ENCODE results near the gene TPCN2.
A peak's percentile ranks its signal among the peaks of the same experiment; 100 is the strongest.

The TPCN2 gene

DNA sequence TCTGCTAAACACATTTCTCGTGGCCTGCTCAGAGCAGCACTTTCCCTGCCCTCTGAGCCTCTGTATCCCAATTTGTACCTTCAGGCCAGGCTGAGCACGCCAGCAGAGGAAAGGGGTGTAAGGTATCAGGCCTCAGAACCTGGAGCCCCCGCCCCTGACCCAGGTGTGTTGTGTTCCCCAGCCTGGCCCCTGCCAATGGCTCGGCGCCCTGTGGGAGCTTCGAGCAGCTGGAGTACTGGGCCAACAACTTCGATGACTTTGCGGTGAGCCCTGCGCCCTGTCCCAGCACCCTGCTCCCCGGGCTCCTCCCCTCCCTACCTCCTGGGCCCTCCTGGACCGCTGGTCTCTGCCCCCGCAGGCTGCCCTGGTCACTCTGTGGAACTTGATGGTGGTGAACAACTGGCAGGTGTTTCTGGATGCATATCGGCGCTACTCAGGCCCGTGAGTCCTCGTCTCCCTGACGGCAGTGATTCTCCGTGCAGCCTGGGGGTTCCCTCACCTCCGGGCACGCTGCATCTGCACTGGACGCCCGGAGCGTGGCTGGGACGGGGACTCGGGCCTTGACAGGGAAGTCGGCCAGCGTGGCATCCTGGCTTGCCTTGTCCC is 36.9 kb downstream of the TPCN2 start:
- Histone ChIP-seq H3K9me3 (ENCODE audit: control insufficient read depth, low read length) (no peaks in the 10 kb centered on the region), H3K27me3 (replicated peaks; ENCODE audit: control insufficient read depth, insufficient read depth, low read length, poor library complexity, severe bottlenecking) (no peaks in the 10 kb centered on the region), H3K36me3 (ENCODE audit: control insufficient read depth, insufficient read depth, low read length) (peaks cover 8% of the 10 kb centered on the region), H3K27ac (ENCODE audit: insufficient read depth, low read length, poor library complexity, severe bottlenecking) (no peak overlapping the region), H3K4me1 (ENCODE audit: control insufficient read depth, insufficient read depth, low read length, poor library complexity, severe bottlenecking) (peaks cover 5% of the 10 kb centered on the region), H3K4me3 (ENCODE audit: insufficient read depth, low read depth, low read length, poor library complexity, severe bottlenecking) (no peak overlapping the region)
- DNase-seq, result no peak

DNA sequence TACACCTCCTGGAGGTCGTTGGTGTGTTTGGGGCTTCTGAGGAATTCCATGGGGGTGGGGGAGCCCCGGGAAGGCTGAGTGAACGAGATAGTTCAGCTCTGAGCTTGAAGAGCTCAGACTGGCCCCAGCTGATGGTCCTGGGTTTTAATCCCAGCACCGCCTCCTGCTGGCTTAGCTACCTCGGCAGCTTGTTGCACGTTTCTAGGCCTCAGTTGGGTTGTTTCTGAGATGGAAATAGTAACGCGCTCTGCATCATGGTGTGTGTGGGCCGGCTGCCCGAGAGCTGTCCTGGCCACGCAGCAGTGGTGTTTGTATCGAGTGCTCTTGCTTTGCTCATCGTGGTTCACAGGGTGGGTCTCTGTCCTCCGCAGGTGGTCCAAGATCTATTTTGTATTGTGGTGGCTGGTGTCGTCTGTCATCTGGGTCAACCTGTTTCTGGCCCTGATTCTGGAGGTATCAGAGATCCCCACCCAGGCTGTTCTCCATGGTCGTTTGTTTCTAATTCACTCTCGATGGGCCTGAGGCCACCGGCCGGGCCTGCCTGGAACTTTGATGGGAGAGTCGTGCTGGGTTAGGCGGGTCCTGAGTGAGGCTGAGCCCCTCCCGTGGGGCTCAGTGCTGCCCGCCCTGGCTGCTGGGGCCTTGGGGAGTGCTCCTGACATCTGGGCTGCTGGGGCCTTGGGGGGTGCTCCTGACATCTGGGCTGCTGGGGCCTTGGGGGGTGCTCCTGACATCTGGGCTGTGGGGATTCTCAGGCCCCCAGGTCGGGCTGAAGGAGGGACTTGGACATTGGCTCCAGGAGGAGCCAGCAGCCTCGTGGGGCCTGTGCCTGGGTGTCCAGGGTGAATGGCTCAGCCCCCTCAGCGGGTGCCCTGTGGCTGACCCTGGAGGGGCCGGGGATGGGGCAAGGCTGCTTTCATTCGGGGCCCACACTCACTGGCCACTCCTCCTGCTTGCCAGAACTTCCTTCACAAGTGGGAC is 37.7 kb downstream of the TPCN2 start:
- H3K4me1 ChIP-seq (ENCODE audit: control insufficient read depth, insufficient read depth, low read length, poor library complexity, severe bottlenecking), result no peaks in the 10 kb centered on the region
- no peak for DNase-seq
- H3K36me3 ChIP-seq (ENCODE audit: control insufficient read depth, insufficient read depth, low read length), result peaks cover 8% of the 10 kb centered on the region
- H3K27ac ChIP-seq (ENCODE audit: insufficient read depth, low read length, poor library complexity, severe bottlenecking), result no peak overlapping the region
- no peaks in the 10 kb centered on the region for H3K9me3 ChIP-seq (ENCODE audit: control insufficient read depth, low read length)
- no peaks in the 10 kb centered on the region for H3K27me3 ChIP-seq (replicated peaks; ENCODE audit: control insufficient read depth, insufficient read depth, low read length, poor library complexity, severe bottlenecking)
- no peak overlapping the region for H3K4me3 ChIP-seq (ENCODE audit: insufficient read depth, low read depth, low read length, poor library complexity, severe bottlenecking)

DNA sequence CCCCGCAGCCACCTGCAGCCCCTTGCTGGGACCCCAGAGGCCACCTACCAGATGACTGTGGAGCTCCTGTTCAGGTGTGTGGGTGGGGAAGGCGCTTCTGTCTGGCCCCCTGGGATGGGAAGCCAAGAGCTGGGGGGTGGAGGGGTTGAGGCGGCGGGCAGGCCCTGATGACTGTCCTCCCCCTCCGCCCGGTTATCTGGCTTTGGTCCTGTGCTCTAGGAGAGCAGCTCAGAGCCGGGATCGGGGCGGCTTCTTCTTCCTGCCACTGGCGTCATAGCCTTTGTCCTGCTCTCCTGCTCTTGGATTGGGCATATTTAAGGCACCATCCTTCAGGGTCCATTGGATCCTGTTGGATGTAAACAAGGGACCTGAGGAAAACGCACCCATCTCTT is 38.4 kb downstream of the TPCN2 start:
- Histone ChIP-seq H3K27ac (ENCODE audit: insufficient read depth, low read length, poor library complexity, severe bottlenecking) (no peak overlapping the region), H3K36me3 (ENCODE audit: control insufficient read depth, insufficient read depth, low read length) (peaks cover 8% of the 10 kb centered on the region), H3K9me3 (ENCODE audit: control insufficient read depth, low read length) (no peaks in the 10 kb centered on the region), H3K4me3 (ENCODE audit: insufficient read depth, low read depth, low read length, poor library complexity, severe bottlenecking) (no peak overlapping the region), H3K4me1 (ENCODE audit: control insufficient read depth, insufficient read depth, low read length, poor library complexity, severe bottlenecking) (no peaks in the 10 kb centered on the region), H3K27me3 (replicated peaks; ENCODE audit: control insufficient read depth, insufficient read depth, low read length, poor library complexity, severe bottlenecking) (no peaks in the 10 kb centered on the region)
- DNase-seq, result no peak

GRCh38 chr11:69087811-69088210 is 39.1 kb downstream of the TPCN2 start:
- H3K4me3 ChIP-seq (ENCODE audit: insufficient read depth, low read depth, low read length, poor library complexity, severe bottlenecking), result no peak overlapping the region
- H3K9me3 ChIP-seq (ENCODE audit: control insufficient read depth, low read length), result no peaks in the 10 kb centered on the region
- no peak for DNase-seq
- H3K27me3 ChIP-seq (replicated peaks; ENCODE audit: control insufficient read depth, insufficient read depth, low read length, poor library complexity, severe bottlenecking), result no peaks in the 10 kb centered on the region
- no peak overlapping the region for H3K27ac ChIP-seq (ENCODE audit: insufficient read depth, low read length, poor library complexity, severe bottlenecking)
- no peaks in the 10 kb centered on the region for H3K4me1 ChIP-seq (ENCODE audit: control insufficient read depth, insufficient read depth, low read length, poor library complexity, severe bottlenecking)
- peaks cover 8% of the 10 kb centered on the region for H3K36me3 ChIP-seq (ENCODE audit: control insufficient read depth, insufficient read depth, low read length)

- Histone ChIP-seq H3K9me3 (ENCODE audit: control insufficient read depth, low read length) (no peaks in the 10 kb centered on the region), H3K36me3 (ENCODE audit: control insufficient read depth, insufficient read depth, low read length) (peaks cover 8% of the 10 kb centered on the region), H3K27me3 (replicated peaks; ENCODE audit: control insufficient read depth, insufficient read depth, low read length, poor library complexity, severe bottlenecking) (no peaks in the 10 kb centered on the region), H3K27ac (ENCODE audit: insufficient read depth, low read length, poor library complexity, severe bottlenecking) (no peak overlapping the region), H3K4me1 (ENCODE audit: control insufficient read depth, insufficient read depth, low read length, poor library complexity, severe bottlenecking) (no peaks in the 10 kb centered on the region), H3K4me3 (ENCODE audit: insufficient read depth, low read depth, low read length, poor library complexity, severe bottlenecking) (no peak overlapping the region)
- DNase-seq, result peak in 2 of 3 donors; percentile 17 to 31
These were observed 40.0 kb downstream of the TPCN2 start for GRCh38 chr11:69088676-69089146.

GRCh38 chr11:69089258-69089657 is 40.5 kb downstream of the TPCN2 start:
- no peaks in the 10 kb centered on the region for H3K4me1 ChIP-seq (ENCODE audit: control insufficient read depth, insufficient read depth, low read length, poor library complexity, severe bottlenecking)
- DNase-seq, result no peak
- H3K9me3 ChIP-seq (ENCODE audit: control insufficient read depth, low read length), result no peaks in the 10 kb centered on the region
- H3K27ac ChIP-seq (ENCODE audit: insufficient read depth, low read length, poor library complexity, severe bottlenecking), result no peak overlapping the region
- no peaks in the 10 kb centered on the region for H3K27me3 ChIP-seq (replicated peaks; ENCODE audit: control insufficient read depth, insufficient read depth, low read length, poor library complexity, severe bottlenecking)
- H3K4me3 ChIP-seq (ENCODE audit: insufficient read depth, low read depth, low read length, poor library complexity, severe bottlenecking), result no peak overlapping the region
- H3K36me3 ChIP-seq (ENCODE audit: control insufficient read depth, insufficient read depth, low read length), result peaks cover 8% of the 10 kb centered on the region

- Histone ChIP-seq H3K4me1 (ENCODE audit: control insufficient read depth, insufficient read depth, low read length, poor library complexity, severe bottlenecking) (no peaks in the 10 kb centered on the region), H3K36me3 (ENCODE audit: control insufficient read depth, insufficient read depth, low read length) (peaks cover 8% of the 10 kb centered on the region)
These were observed 43.0 kb downstream of the TPCN2 start for GRCh38 chr11:69091638-69092165.

DNA sequence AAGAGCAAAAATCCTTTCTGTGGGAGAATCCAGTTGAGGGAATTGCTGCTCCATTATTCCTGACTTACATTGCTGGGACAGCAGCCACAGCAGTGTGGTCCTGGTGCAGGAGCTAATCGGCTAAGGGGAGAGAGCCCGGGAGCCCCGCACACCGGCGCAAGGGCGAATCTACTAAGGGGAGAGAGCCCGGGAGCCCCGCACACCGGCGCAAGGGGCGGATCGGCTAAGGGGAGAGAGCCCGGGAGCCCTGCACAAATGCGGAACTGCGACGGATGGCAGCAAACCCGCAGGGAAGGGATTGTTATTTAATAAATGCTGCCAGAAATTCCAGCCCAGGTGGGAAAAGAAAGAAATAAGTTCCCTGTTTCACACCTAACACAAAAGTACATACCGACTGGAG is 43.5 kb downstream of the TPCN2 start:
- H3K4me1 ChIP-seq (ENCODE audit: control insufficient read depth, insufficient read depth, low read length, poor library complexity, severe bottlenecking), result no peaks in the 10 kb centered on the region
- peaks cover 8% of the 10 kb centered on the region for H3K36me3 ChIP-seq (ENCODE audit: control insufficient read depth, insufficient read depth, low read length)
- DNase-seq, result no peak

More at GRCh38 chr11:69091638-69092165, 43.0 kb downstream of the TPCN2 start:
- H3K27me3 ChIP-seq (replicated peaks; ENCODE audit: control insufficient read depth, insufficient read depth, low read length, poor library complexity, severe bottlenecking), result no peaks in the 10 kb centered on the region
- no peak overlapping the region for H3K4me3 ChIP-seq (ENCODE audit: insufficient read depth, low read depth, low read length, poor library complexity, severe bottlenecking)
- no peaks in the 10 kb centered on the region for H3K9me3 ChIP-seq (ENCODE audit: control insufficient read depth, low read length)
- DNase-seq, result no peak
- no peak overlapping the region for H3K27ac ChIP-seq (ENCODE audit: insufficient read depth, low read length, poor library complexity, severe bottlenecking)

DNA sequence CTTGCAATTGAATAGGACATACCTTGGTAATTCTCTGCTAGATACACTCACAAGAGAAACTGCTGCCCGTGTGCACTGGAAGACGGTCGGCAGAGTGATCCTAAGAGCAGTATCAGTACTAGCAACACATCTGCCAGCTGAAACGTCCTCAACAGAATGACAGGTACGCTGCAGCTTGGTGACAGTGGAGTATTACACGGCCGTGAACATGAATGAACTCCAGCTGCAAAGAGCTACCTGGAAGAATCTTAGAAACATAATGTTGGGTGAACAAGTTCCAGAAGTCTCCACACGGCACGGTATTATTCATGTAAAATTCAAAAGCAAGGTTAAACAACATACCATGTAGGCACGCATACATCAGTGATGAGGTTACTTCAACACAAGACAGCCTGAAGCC is 44.4 kb downstream of the TPCN2 start:
- no peak for DNase-seq
- Histone ChIP-seq H3K27ac (ENCODE audit: insufficient read depth, low read length, poor library complexity, severe bottlenecking) (no peak overlapping the region), H3K4me3 (ENCODE audit: insufficient read depth, low read depth, low read length, poor library complexity, severe bottlenecking) (no peak overlapping the region), H3K27me3 (replicated peaks; ENCODE audit: control insufficient read depth, insufficient read depth, low read length, poor library complexity, severe bottlenecking) (no peaks in the 10 kb centered on the region), H3K9me3 (ENCODE audit: control insufficient read depth, low read length) (no peaks in the 10 kb centered on the region), H3K4me1 (ENCODE audit: control insufficient read depth, insufficient read depth, low read length, poor library complexity, severe bottlenecking) (no peaks in the 10 kb centered on the region), H3K36me3 (ENCODE audit: control insufficient read depth, insufficient read depth, low read length) (peaks cover 4% of the 10 kb centered on the region)

More for the DNA sequence above, 43.5 kb downstream of the TPCN2 start:
- no peaks in the 10 kb centered on the region for H3K9me3 ChIP-seq (ENCODE audit: control insufficient read depth, low read length)
- no peak overlapping the region for H3K4me3 ChIP-seq (ENCODE audit: insufficient read depth, low read depth, low read length, poor library complexity, severe bottlenecking)
- H3K27ac ChIP-seq (ENCODE audit: insufficient read depth, low read length, poor library complexity, severe bottlenecking), result no peak overlapping the region
- no peaks in the 10 kb centered on the region for H3K27me3 ChIP-seq (replicated peaks; ENCODE audit: control insufficient read depth, insufficient read depth, low read length, poor library complexity, severe bottlenecking)

Measured in effector memory CD4-positive, alpha-beta T cell (primary cell).